NCI-H128 (cell line): ENCODE measurements around the gene ARMC5.
"Not testable (repeated sequence)": the region's sequence is repeated elsewhere in the genome, so short reads cannot be mapped to it uniquely, and the experiment has no call there.

ENCODE experiments used
- DNase-seq: peaks from one replicate; lab custom pipeline; 2025; ENCODE audit not compliant: unreplicated experiment; lab: John Stamatoyannopoulos, UW

The ARMC5 gene

GRCh38 chr16:31430380-31431052 lies 28.8 kb upstream of the ARMC5 start:
- no peak for DNase-seq

- DNase-seq: no peak
These were observed 23.7 kb upstream of the ARMC5 start for GRCh38 chr16:31435341-31436220.

GRCh38 chr16:31436221-31437045 lies 22.9 kb upstream of the ARMC5 start:
- DNase-seq: no peak

- DNase-seq: no peak
These were observed 20.9 kb upstream of the ARMC5 start for GRCh38 chr16:31438414-31438813.

- not testable (repeated sequence) for DNase-seq
These were observed 20.3 kb upstream of the ARMC5 start for GRCh38 chr16:31439023-31439422.

GRCh38 chr16:31439519-31439918 lies 19.8 kb upstream of the ARMC5 start:
- DNase-seq: no peak

- DNase-seq: no peak
These were observed 18.7 kb upstream of the ARMC5 start for GRCh38 chr16:31440516-31441184.

- DNase-seq: no peak
These were observed 17.3 kb upstream of the ARMC5 start for GRCh38 chr16:31441956-31442355.

GRCh38 chr16:31445931-31446330 lies 13.4 kb upstream of the ARMC5 start:
- DNase-seq: not testable (repeated sequence)

GRCh38 chr16:31451201-31451600 lies 8.1 kb upstream of the ARMC5 start:
- DNase-seq: no peak

GRCh38 chr16:31451681-31452351 lies 7.5 kb upstream of the ARMC5 start:
- DNase-seq: no peak

GRCh38 chr16:31452631-31453106 lies 6.6 kb upstream of the ARMC5 start:
- no peak for DNase-seq

- DNase-seq: no peak
These were observed 5.8 kb upstream of the ARMC5 start for GRCh38 chr16:31453255-31454204.

GRCh38 chr16:31455601-31456314 lies 3.5 kb upstream of the ARMC5 start:
- no peak for DNase-seq

GRCh38 chr16:31456988-31457360 lies 2.3 kb upstream of the ARMC5 start:
- no peak for DNase-seq

GRCh38 chr16:31458073-31458843 lies 1.0 kb upstream of the ARMC5 start:
- no peak for DNase-seq

- DNase-seq: peak; percentile 95
These were observed 633 bp downstream of the ARMC5 start for GRCh38 chr16:31459687-31460581.
